Measurements from ENCODE around the gene MSANTD1. TPM values are rescaled to one million over a fixed set of nuclear protein-coding genes. Genes with fewer than 3 reads are reported as not detected.

The MSANTD1 gene
- total RNA-seq, 1 donor from 2014 or later: 0.44 TPM

GRCh38 chr4:3283916-3284315 is 35.0 kb downstream of the MSANTD1 start:
- TF ChIP-seq CTCF (IDR thresholded peaks at IDR 0.05; ENCODE audit: borderline replicate concordance): no peak
- peaks cover 12% of the 10 kb centered on the region for H3K9me3 ChIP-seq (replicated peaks)
- H3K36me3 ChIP-seq: no peaks in the 10 kb centered on the region
- intact Hi-C loops (cut with micrococcal nuclease): no loop called here
- DNase-seq: no peak
- H3K27ac ChIP-seq (replicated peaks): no peak overlapping the region
- H3K4me1 ChIP-seq: peaks cover 18% of the 10 kb centered on the region
- H3K27me3 ChIP-seq (ENCODE audit: low read depth): peaks cover 24% of the 10 kb centered on the region
- H3K4me3 ChIP-seq: no peak overlapping the region

- H3K4me3 ChIP-seq: no peak overlapping the region
- DNase-seq: no peak
- H3K27me3 ChIP-seq (ENCODE audit: low read depth): peaks cover 24% of the 10 kb centered on the region
- TF ChIP-seq CTCF (IDR thresholded peaks at IDR 0.05; ENCODE audit: borderline replicate concordance): no peak
- intact Hi-C loops (cut with micrococcal nuclease): no loop called here
- peaks cover 22% of the 10 kb centered on the region for H3K4me1 ChIP-seq
- H3K27ac ChIP-seq (replicated peaks): no peak overlapping the region
- H3K9me3 ChIP-seq (replicated peaks): peaks cover 12% of the 10 kb centered on the region
- H3K36me3 ChIP-seq: no peaks in the 10 kb centered on the region
These were observed 36.0 kb downstream of the MSANTD1 start for GRCh38 chr4:3284734-3285557.

- intact Hi-C loops (cut with micrococcal nuclease): no loop called here
- no peak for DNase-seq
- no peak overlapping the region for H3K4me3 ChIP-seq
- H3K9me3 ChIP-seq (replicated peaks): peaks cover 12% of the 10 kb centered on the region
- H3K27me3 ChIP-seq (ENCODE audit: low read depth): peaks cover 24% of the 10 kb centered on the region
- H3K4me1 ChIP-seq: peaks cover 23% of the 10 kb centered on the region
- no peaks in the 10 kb centered on the region for H3K36me3 ChIP-seq
- H3K27ac ChIP-seq (replicated peaks): no peak overlapping the region
- TF ChIP-seq CTCF (IDR thresholded peaks at IDR 0.05; ENCODE audit: borderline replicate concordance): no peak
These were observed 36.8 kb downstream of the MSANTD1 start for GRCh38 chr4:3285558-3286334.

DNA sequence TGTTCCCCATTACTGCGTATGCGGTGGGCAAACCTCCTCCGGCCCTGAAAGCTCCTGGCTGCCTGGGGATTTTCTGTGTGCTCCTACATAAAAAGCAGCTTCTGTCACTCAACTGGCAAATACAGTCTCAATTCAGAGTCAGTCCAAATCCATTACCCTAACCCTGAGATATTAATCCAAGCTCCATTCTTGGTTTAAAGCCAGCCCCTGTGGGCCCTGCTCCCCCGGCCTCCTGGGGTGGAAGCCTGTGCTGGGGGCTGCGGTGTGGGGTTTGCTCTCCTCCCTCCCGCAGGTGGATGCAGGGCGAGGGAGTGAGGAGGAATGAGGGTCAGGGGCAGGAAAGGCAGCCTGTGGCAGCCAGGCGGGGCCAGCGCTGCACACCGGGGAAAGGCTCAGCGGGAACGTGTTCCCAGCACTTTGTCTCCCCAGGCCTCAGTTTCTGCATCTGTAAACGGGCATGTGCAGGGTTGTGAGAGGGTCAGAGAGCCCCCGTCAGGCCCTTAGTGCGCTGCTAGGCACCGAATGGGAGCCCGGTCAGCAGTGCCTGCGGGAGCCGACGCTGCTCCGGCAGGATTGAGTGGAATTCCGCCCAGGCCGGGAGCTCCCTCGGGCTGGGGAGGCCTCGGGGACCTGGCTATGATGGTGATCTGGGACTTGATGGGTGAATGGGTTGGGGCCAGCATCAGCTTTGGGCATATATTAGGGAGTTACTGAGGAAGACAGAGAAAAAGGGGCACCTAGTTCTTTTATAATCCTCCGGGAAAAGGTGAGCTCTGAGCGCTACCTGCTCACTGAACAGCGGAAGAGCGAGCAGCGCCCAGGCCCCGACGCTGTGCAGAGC is 37.6 kb downstream of the MSANTD1 start:
- H3K4me3 ChIP-seq: no peak overlapping the region
- TF ChIP-seq CTCF (IDR thresholded peaks at IDR 0.05; ENCODE audit: borderline replicate concordance): no peak
- intact Hi-C loops (cut with micrococcal nuclease): no loop called here
- H3K36me3 ChIP-seq: no peaks in the 10 kb centered on the region
- no peak overlapping the region for H3K27ac ChIP-seq (replicated peaks)
- H3K27me3 ChIP-seq (ENCODE audit: low read depth): peaks cover 24% of the 10 kb centered on the region
- H3K4me1 ChIP-seq: peaks cover 31% of the 10 kb centered on the region
- H3K9me3 ChIP-seq (replicated peaks): peaks cover 9% of the 10 kb centered on the region
- no peak for DNase-seq

Measured in left ventricle myocardium inferior (tissue), 1 donor.